Measurements from ENCODE around the gene PDCD7. TPM values are rescaled to one million over a fixed set of nuclear protein-coding genes. Genes with fewer than 3 reads are reported as not detected.
"Not testable (repeated sequence)": the region's sequence is repeated elsewhere in the genome, so short reads cannot be mapped to it uniquely, and the experiment has no call there.

Gene PDCD7
- total RNA-seq, 1 donor from 2014 or later = 19.8 TPM

- no peaks in the 10 kb centered on the region for H3K9me3 ChIP-seq
- no peak overlapping the region for H3K27ac ChIP-seq
- H3K27me3 ChIP-seq (ENCODE audit: low read depth) = no peaks in the 10 kb centered on the region
- no peak for TF ChIP-seq CTCF (IDR thresholded peaks at IDR 0.05)
- H3K36me3 ChIP-seq = peaks cover 40% of the 10 kb centered on the region
- no peak overlapping the region for H3K4me3 ChIP-seq
- DNase-seq (no peak), ATAC-seq (no peak)
- no peaks in the 10 kb centered on the region for H3K4me1 ChIP-seq
- intact Hi-C loops (cut with DNase I) = no loop called here
Measured at GRCh38 chr15:65095747-65096104, 37.9 kb downstream of the PDCD7 start.

- Histone ChIP-seq H3K9me3 (no peaks in the 10 kb centered on the region), H3K27ac (no peak overlapping the region), H3K36me3 (peaks cover 34% of the 10 kb centered on the region), H3K4me1 (no peaks in the 10 kb centered on the region), H3K4me3 (no peak overlapping the region), H3K27me3 (ENCODE audit: low read depth) (no peaks in the 10 kb centered on the region)
- intact Hi-C loops (cut with DNase I) = no loop called here
- DNase-seq (no peak), ATAC-seq (peak in 1 of 2 donors; percentile 31)
- no peak for TF ChIP-seq CTCF (IDR thresholded peaks at IDR 0.05)
Measured at GRCh38 chr15:65095011-65095746, 38.4 kb downstream of the PDCD7 start.

- ATAC-seq = peak in 1 of 2 donors; percentile 68
- Histone ChIP-seq H3K27ac (no peak overlapping the region), H3K27me3 (ENCODE audit: low read depth) (no peaks in the 10 kb centered on the region), H3K9me3 (no peaks in the 10 kb centered on the region), H3K36me3 (peaks cover 27% of the 10 kb centered on the region), H3K4me3 (no peak overlapping the region), H3K4me1 (no peaks in the 10 kb centered on the region)
- intact Hi-C loops (cut with DNase I) = no loop called here
- no peak for DNase-seq
- no peak for TF ChIP-seq CTCF (IDR thresholded peaks at IDR 0.05)
Measured at GRCh38 chr15:65094294-65094995, 39.2 kb downstream of the PDCD7 start.

GRCh38 chr15:65093793-65094170 lies 39.8 kb downstream of the PDCD7 start:
- H3K27ac ChIP-seq; H3K27me3 ChIP-seq (ENCODE audit: low read depth); H3K4me1 ChIP-seq; H3K9me3 ChIP-seq; intact Hi-C loops (cut with DNase I); H3K4me3 ChIP-seq; ATAC-seq; DNase-seq: not testable (repeated sequence)
- H3K36me3 ChIP-seq = peaks cover 20% of the 10 kb centered on the region

GRCh38 chr15:65092911-65093792 lies 40.5 kb downstream of the PDCD7 start:
- no peak for TF ChIP-seq CTCF (IDR thresholded peaks at IDR 0.05)
- Histone ChIP-seq H3K4me1 (peaks cover 10% of the 10 kb centered on the region), H3K36me3 (peaks cover 14% of the 10 kb centered on the region), H3K27ac (no peak overlapping the region), H3K4me3 (no peak overlapping the region), H3K9me3 (no peaks in the 10 kb centered on the region), H3K27me3 (ENCODE audit: low read depth) (no peaks in the 10 kb centered on the region)
- DNase-seq = no peak
- intact Hi-C loops (cut with DNase I) = no loop called here
- no peak for ATAC-seq

Data from lower lobe of right lung (tissue), 2 donors.